HL-60/S4 treated with phorbol 12-myristate 13-acetate at 8.2 ng/mL for 4 days and 3 days (cell line): Measurements from ENCODE around the gene IPO13.

Source experiments
- in situ Hi-C: fragments of 300-500 bp; cut with MboI; formaldehyde crosslinking; loops from 2 replicates; pipeline ENCODE4 v1.15.0; 2022; ENCODE audit warnings: low sequenced_read_pairs

Gene IPO13

GRCh38 chr1:43930168-43930948 is 16.4 kb upstream of the IPO13 start:
- in situ Hi-C loops: loop anchor here (10.0 kb wide), 1 partner anchor 156 kb away; no protein-coding TSS in a partner anchor

- in situ Hi-C loops: loop anchor here (10.0 kb wide), 1 partner anchor 156 kb away; no protein-coding TSS in a partner anchor
Measured at GRCh38 chr1:43930949-43931275, 15.8 kb upstream of the IPO13 start.

- in situ Hi-C loops: loop anchor here (10.0 kb wide), 1 partner anchor 157 kb away; no protein-coding TSS in a partner anchor
Measured at GRCh38 chr1:43931711-43932660, 14.8 kb upstream of the IPO13 start.

- in situ Hi-C loops: loop anchor here (10.0 kb wide), 1 partner anchor 158 kb away; no protein-coding TSS in a partner anchor
Measured at GRCh38 chr1:43932786-43933385, 13.9 kb upstream of the IPO13 start.

- in situ Hi-C loops: loop anchor here (10.0 kb wide), 1 partner anchor 159 kb away; no protein-coding TSS in a partner anchor
Measured at GRCh38 chr1:43933386-43934100, 13.2 kb upstream of the IPO13 start, which contains the start of gene ARTN. ARTN (plus strand) TSS chr1:43933801; CDS start chr1:43935657, 1,856 bp downstream.

- in situ Hi-C loops: loop anchor here (10.0 kb wide), 1 partner anchor 160 kb away; no protein-coding TSS in a partner anchor
Measured at GRCh38 chr1:43934101-43934985, 12.4 kb upstream of the IPO13 start.

GRCh38 chr1:43934986-43935324 is 11.8 kb upstream of the IPO13 start:
- in situ Hi-C loops: loop anchor here (10.0 kb wide), 1 partner anchor 160 kb away; no protein-coding TSS in a partner anchor

GRCh38 chr1:43935711-43936427 is 10.9 kb upstream of the IPO13 start:
- in situ Hi-C loops: loop anchor here (10.0 kb wide), 1 partner anchor 161 kb away; no protein-coding TSS in a partner anchor

- in situ Hi-C loops: loop anchor here (10.0 kb wide), 1 partner anchor 162 kb away; no protein-coding TSS in a partner anchor
Measured at GRCh38 chr1:43936431-43937151, 10.2 kb upstream of the IPO13 start.

GRCh38 chr1:43937179-43937865 is 9.4 kb upstream of the IPO13 start:
- in situ Hi-C loops: loop anchor here (10.0 kb wide), 1 partner anchor 163 kb away; no protein-coding TSS in a partner anchor

GRCh38 chr1:43938383-43938782 is 8.4 kb upstream of the IPO13 start:
- in situ Hi-C loops: loop anchor here (10.0 kb wide), 1 partner anchor 164 kb away; no protein-coding TSS in a partner anchor

GRCh38 chr1:43938892-43939587 is 7.7 kb upstream of the IPO13 start:
- in situ Hi-C loops: loop anchor here (10.0 kb wide), 1 partner anchor 164 kb away; no protein-coding TSS in a partner anchor

GRCh38 chr1:43942411-43942810 is 4.3 kb upstream of the IPO13 start:
- in situ Hi-C loops: no loop called here

GRCh38 chr1:43944860-43945259 is 1.9 kb upstream of the IPO13 start:
- in situ Hi-C loops: no loop called here

- in situ Hi-C loops: no loop called here
Measured at GRCh38 chr1:43945674-43946235, 995 bp upstream of the IPO13 start.
